Stimulated activated CD8-positive, alpha-beta memory T cell treated with anti-CD3 and anti-CD28 coated beads, Interleukin-15, amount 100 ng/mL, for 1 hour (primary cell): Measurements from ENCODE around the gene ENOSF1.
A peak's percentile ranks its signal among the peaks of the same experiment; 100 is the strongest.
"Not testable (repeated sequence)": the region's sequence is repeated elsewhere in the genome, so short reads cannot be mapped to it uniquely, and the experiment has no call there.

Experiments
- DNase-seq: peaks from one replicate; pipeline ENCODE4 v3.0.0-alpha.2; 2020; ENCODE audit warnings: low read depth

Gene ENOSF1, protein sequence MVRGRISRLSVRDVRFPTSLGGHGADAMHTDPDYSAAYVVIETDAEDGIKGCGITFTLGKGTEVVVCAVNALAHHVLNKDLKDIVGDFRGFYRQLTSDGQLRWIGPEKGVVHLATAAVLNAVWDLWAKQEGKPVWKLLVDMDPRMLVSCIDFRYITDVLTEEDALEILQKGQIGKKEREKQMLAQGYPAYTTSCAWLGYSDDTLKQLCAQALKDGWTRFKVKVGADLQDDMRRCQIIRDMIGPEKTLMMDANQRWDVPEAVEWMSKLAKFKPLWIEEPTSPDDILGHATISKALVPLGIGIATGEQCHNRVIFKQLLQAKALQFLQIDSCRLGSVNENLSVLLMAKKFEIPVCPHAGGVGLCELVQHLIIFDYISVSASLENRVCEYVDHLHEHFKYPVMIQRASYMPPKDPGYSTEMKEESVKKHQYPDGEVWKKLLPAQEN

DNA sequence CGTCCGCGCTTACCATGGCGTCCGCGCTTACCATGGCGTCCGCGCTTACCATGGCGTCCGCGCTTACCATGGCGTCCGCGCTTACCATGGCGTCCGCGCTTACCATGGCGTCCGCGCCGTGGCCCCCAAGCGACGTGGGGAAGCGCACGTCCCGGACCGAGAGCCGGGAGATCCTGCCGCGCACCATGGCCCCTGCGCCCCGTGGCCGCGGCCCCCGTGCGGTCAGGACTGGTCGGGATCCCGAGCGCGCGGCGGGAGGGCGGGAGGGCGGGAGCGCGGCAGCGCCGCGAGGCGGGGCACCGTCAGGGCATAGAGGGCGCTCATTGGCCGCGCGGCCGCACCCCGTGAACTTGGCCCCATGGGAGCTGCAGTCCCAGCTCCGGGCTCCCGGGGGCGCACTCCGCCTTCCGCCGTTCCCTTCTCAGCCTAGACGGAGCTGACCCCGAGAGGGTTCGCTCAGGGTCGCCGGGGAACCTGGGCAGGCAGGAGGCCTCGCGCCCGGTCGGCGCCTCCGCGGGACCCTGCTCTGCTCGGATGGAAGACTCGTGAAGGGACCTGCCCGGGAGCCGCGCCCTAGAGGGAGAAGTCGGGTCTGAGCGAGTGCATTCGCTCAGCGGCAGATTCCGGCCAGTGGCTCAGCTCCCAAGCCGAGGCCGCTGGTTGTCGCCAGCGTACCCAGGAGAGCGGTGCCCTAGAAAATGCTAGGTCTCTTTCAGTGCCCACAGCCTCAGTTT, at the start of gene ENOSF1:
TSS of gene ENOSF1 (minus strand) at position 230 of the 734 bp plus-strand sequence. CDS start at position 187, 43 bp downstream.
- DNase-seq, result peak; percentile 62

DNA sequence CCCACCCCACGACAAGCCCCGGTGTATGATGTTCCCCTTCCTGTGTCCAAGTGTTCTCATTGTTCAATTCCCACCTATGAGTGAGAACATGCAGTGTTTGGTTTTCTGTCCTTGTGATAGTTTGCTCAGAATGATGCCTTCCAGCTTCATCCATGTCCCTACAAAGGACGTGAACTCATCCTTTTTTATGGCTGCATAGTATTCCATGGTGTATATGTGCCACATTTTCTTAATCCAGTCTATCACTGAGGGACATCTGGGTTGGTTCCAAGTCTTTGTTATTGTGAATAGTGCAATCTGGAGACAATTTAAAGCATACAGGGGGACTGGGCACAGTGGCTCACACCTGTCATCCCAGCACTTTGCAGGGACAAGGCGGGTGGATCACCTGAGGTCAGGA, 47.4 kb upstream of the ENOSF1 start:
- not testable (repeated sequence) for DNase-seq

DNA sequence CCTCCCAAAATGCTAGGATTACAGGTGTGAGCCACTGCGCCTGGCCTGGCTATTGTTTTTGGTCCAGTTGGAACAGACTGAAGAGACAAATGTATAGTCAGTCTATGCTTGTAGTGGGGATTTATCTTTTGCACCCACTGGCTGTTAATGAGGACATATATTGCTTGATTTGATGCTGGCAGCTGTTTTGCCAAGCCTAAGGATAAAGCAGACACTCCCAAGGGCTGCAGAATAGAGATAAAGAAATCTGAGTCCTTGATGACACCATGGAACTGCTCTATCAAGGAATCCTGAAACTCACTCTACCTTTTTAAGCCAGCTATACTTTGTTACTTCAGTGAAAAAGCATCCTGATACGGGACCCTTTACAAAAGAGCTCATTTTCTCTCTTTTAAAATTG, 43.1 kb upstream of the ENOSF1 start:
- no peak for DNase-seq

DNA sequence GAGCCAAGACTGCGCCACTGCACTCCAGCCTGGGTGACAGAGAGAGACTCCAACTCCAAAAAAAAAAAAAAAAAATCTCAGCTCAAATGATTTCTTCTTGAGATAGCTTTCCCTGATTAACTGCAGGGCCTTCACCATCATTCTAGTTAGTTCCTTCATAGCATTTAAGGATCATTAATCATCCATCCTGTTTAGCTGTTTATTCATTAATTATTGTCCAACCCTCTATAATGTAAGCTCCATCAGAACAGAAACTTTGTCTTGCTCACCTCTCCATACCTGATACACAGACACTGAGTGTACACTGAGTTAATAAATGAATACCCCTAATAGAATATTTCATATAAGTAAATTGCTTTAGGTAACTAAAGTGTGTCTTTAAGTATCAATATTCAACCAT, 42.2 kb upstream of the ENOSF1 start:
- DNase-seq, result no peak

DNA sequence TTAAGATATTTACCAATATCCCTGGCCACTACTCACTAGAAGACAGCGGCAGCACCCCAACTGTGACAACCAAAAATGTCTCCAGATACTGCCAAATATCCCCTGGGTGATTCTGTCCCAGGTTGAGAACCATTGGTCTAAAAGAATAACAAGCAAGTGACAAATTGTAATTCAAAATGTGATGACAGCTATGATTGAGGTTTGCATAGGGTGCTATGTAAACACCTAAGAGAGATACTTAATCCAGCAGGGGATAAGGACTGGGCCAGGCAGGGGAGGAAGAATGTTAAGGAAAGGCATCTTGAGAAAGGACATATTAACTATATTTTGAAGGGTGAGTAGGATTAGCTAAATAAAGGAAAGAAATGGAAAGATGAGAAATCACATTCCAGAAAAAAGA, 38.0 kb upstream of the ENOSF1 start:
- no peak for DNase-seq

DNA sequence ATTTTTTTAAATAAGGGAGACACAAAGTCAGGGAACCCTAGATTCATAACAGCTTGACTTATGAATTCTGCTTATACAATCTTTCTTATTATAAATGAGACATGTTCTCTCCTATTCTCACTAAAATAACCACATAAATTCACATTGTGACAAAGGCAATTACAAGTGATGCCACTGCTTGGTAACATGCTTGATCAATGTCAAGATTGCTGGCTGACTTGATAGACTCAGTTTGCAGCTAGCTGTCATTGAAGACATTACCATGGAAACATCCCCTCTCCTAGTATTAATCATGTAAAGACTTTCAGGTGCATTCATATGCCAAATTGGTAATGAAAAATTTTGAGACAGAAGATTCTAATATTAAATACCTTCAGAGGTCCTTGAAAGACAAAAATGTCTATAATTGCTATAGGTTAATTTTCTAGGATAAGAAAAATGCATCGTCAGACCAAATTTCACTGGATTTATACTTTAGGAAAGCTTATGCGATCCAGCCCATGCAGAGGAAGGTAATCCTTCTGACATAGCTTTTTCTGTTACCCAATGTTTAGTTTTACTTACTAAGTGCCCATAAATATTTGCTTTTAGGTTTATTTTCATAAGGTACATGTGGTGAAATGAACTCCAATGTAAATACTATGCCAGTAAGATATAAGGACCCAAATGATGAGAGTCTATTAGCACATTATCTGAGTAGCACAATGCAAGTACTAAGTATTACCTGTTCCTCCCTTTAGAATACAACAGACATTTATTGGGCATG, 32.6 kb upstream of the ENOSF1 start:
- no peak for DNase-seq

DNA sequence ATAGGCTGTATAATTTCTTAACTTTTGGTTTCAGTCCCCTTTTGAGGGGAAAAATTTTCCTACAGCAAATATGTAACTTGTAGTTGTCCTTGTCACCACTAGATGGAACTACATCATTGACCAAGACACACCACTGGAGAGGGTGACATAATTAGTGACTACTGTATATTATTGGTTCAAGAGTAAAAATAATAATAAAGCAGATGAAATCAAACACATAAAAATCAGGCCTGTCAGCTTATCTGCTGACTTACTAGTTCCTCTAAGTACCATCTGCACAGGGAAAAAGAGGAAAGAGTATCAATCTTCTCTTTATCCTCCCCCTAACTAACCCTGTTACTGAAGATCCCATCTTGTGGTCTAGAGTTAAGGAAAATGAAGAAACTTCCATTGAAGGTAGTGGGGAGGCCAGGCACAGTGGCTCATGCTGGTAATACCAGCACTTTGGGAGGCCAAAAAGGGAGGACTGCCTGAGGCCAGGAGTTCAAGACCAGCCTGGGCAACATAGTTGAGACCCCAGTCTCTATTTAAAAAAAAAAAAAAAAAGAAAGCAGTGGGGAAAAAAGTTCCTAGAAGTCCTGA, 29.6 kb upstream of the ENOSF1 start:
- no peak for DNase-seq

DNA sequence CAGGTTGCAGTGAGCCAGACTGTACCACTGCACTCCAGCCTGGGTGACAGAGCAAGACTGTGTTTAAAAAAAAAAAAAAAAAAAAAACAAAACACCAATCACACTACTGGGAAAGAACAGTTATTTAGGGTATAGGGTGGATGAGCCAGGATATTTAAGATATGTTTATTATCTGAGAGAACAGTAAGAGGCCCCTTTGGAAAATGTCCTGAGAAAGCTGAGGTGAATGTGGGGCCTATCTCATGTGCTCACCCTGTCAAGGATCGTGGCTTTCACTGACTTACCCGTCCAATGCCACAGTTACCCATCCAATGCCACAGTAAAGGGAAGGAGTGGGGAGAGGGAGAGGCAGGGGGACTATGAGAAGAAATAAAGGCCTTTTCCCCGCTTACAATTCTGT, 19.9 kb upstream of the ENOSF1 start:
- no peak for DNase-seq

DNA sequence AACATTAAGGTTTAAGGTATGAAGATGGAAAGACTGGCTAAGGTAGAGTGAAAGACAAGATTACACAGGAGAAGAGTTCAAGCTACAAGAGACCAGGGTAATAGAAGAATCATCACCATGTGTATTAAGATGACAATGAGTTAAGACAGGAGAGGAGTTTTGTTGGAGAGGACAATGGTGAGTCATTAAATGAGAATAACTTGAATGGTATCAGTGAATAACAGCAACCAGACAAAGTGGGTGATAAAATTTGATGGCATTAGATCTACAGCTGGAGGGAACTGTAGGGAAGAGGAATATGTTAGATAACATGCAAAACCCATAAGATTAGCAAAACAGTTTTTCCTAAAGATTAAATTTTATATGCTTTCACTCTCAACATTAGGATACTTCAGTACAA, 18.8 kb upstream of the ENOSF1 start:
- no peak for DNase-seq

DNA sequence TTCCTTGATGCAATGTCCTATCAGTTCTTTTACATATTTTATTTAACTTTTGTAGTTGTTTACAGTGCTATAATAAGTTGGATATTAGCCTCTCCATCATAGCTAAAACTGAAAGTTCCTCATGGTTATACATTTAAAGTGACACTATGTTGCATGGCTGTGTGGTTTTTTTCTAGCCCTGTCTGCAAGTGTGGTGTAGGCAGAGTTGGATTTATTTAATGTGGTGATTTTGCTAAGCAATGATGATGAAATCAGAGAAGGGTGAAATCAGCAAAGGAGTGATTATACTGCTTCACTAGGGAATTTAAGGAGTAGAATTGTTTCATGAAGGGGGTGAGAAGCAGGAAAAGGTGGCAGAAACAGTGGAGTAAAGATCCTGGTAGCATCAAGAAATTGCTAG, 18.3 kb upstream of the ENOSF1 start:
- no peak for DNase-seq

DNA sequence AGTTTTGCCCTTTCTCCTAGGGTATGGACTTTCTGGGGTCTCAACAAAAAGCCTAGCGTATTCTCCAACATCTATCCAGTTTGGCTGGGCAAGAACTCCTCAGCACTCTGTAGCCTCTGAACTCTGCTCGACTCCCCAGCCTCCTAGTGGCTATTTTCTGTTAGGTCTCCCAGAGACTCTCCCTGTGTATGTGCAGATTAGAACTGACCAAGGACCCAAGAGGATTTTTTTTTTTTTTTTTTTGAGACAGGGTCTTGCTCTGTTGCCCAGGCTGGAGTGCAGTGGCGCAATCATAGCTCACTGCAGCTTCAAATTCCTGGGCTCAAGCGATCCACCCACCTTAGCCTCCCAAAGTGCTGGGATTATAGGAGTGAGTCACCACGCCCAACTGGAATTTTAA, 17.7 kb upstream of the ENOSF1 start:
- DNase-seq, result not testable (repeated sequence)

DNA sequence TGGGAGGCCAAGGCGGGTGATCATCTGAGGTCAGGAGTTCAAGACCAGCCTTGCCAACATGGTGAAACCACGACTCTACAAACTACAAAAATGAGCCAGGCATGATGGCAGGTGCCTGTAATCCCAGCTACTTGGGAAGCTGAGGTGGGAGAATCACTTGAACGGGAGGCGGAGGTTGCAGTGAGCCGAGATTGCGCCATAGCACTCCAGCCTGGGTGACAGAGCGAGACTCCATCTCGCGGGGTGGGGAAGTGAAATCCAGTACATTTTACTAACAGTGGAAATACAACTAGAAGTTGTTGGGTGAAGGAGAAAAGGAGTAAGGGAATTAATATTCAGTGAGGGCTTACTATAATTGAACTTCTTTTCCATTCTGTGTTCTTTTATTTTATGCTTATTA, 13.2 kb upstream of the ENOSF1 start:
- DNase-seq, result no peak

DNA sequence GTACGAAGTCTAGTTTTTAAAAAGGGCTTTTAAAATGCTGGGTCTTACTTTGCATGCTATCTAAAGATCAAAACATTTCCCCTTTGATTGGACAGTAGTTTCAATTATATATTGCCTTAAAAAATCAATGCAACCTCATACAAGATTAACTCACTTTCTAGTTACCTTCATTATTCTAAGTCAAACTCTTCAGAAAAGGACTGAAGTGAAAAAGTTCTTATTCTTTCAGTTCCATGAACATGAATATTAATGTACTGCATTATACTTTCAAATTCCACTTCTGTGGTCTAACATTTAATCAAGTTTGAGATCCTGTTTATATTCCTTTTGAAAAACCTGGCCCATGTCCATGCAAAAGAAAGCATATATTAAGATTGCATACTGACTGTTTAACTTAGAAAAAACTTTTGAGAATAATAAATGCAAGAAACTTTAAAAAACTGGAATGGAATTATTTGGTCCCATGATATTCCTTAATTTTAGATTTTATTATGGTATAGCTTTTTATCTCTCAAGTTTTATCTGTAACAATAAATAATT, 11.2 kb upstream of the ENOSF1 start:
- DNase-seq, result no peak

DNA sequence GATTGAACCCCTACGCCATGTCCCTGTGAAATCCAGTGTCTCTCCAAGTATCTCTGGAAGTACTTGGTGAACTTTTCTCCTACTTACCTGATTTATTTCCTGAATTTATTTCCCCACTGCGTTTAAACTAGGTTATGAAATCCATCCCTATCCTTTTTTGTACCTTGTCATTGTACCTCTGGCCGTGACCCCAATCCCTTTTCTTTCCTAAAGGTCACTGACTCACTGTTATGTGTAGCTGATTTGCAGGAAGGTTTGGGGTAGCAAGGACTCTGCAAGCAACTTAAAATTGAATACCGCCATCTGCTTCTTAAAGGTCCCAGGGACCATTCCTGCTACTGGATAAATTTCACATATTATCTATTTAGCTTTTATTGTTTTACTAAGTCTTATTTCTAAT, 4.6 kb upstream of the ENOSF1 start:
- DNase-seq, result no peak

DNA sequence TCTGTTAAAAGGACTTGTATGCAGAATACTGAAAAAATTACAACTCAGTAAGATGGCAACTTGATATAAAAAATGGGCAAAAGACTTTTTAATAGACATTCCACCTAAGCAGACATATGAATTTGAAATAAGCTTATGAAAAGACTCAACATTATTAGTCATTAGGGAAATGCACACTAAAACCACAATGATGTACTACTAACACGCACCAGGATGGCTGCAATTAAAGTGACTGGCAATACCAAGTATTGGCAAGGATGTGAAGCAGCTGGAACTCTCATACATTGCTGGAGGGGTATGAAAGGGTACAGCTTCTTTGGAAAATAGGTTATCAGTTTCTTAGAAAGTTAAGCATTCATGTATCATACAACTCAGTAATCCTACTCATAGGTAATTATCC, 3.2 kb upstream of the ENOSF1 start:
- DNase-seq, result no peak

DNA sequence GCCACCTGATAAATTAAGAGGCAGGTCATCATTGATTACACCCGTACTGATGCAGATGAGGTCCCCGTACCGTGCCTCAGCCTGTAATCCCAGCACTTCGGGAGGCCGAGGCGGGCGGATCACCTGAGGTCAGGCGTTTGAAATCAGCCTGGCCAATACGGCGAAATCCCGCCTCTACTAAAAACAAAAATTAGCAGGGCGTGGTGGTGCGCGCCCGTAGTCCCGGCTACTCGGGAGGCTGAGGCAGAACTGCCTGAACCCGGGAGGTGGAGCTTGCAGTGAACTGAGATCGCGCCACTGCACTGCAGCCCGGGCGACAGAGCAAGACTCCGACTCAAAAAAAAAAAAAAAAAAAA, 683 bp upstream of the ENOSF1 start:
- DNase-seq, result no peak

DNA sequence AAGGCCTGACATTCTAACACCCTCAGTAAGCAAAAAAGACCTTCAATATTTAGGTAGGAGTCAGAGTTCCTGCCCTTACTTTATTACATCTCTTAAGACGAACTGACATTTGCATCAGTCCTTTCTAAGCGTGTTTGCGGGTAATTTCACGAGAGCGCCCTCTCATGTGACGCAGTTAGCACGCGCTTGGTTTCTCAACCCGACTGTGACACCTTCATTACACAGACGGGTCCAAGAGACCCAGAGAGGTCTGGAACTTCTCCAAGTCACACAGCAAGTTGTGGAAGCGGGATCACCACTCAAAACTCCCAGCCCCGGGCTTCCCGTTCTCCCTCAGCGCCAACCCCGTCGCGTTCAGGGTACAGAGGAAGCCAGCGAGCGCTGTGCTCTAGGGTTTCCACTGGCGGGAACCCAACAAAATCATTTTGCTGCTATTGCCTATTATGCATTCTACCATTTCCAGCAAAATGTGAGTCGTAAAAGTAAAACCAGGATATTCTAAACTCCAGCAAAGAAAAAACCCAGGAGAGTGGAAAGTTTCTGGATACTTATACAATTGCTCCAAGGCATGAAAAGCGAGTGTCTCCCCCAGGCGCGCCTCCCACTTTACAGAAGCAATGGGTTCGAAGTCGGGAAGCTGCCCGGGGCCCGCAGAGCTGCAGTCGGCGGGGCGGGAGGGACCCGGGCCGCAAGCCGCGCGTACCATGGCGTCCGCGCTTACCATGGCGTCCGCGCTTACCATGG, 601 bp downstream of the ENOSF1 start:
- DNase-seq, result peak; percentile 44

DNA sequence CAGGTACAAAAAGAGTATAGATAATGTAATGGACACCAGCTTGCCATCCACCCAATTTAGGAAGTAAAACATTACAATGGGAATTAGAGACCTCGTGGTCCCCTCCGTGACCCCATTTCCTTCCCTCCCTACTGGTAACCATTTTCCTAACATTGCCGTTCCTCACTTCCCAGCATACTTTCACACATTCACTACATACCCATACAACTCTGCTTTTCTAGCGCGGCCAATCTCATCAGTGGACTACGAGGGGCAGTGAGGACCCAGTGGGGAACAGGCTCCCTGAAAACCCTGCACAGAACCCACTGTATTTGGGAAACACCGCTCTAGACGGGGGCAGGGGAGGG, 1.1 kb downstream of the ENOSF1 start:
- no peak for DNase-seq

DNA sequence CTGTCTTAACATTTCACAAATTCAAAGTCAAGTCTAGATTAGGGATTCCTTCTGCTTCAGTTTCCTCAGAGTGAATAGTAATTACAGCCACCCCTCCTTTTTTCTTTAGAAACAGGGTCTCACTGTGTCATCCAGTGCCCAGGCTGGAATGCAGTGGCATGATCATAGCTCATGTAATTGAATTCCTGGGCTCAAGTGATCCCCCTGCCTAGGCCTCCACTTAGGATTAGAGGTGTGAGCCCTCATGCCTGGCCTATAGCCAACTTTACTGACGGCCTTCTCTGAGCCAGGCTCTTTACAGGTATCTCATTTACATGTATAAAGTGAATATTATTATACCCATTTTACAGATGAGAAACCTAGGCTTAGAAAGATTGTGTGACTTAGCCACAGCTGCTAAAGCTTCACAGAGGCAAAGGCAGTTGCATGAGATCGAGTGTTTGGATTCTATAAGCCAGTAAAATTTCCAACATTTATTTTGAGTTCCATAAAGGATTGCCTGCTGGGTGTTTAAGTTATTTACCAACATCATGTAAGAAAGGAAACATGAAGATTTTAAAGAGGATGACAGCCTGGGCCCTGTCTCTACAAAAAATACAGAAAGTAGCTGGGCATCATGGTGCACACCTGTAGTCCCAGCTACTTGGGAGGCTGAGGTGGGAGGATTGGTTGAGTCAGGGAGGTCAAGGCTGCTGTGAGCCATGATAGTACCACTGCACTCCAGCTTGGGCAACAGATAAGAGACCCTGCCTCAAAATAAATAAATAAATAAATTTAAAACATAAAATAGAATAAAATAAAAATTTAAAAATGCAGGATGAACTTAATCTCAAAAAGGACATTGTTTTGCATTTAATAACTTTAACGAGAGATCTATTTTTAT, 1.8 kb downstream of the ENOSF1 start:
- DNase-seq, result no peak

DNA sequence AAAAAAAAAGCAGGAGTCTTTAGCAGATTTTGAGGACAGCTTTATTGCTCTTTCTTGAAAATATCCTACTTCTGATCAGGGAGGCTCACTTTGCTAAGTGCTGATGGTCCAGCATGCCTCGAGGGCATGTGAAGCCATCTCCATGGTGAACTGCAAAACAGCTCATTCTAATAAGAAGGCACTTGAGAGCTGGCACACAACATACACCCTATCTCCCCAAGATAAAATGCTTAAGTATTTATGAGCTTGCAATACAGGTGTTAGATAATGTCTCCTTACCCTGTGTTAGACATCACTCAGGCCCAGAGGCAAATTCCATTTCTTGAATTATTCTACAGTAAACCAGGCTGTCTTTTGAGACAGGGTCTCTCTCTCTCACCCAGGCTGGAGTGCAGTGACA, 2.7 kb downstream of the ENOSF1 start:
- DNase-seq, result no peak

DNA sequence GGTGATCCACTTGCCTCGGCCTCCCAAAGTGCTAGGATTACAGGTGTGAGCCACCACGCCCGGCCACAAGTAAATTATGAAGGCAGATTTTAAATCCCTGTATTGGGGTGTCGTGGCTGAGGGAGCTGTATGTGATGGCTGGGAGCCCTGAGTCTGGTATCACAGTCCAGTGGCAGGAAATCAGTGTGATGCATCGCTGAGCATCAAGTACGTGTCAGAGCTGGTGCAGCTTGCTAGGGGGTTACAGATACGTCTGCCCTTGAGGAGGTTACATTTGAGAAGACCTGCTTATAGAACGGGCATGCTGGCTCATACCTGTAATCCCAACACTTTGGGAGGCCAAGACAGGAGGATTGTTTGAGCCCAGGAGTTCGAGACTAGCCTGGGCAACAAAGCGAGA, 4.3 kb downstream of the ENOSF1 start:
- no peak for DNase-seq
